ENCODE results near the gene KIAA1614.

- TF ChIP-seq CTCF (IDR thresholded peaks at IDR 0.05 in 2 of 3, conservative IDR thresholded peaks at IDR 0.05 in 1 of 3; ENCODE audit: control insufficient read depth in 2 of 3, extremely low read depth in 1 of 3, insufficient read depth in 1 of 3, low read depth in 3 of 3, low read length in 3 of 3) (no peak), NBN (IDR thresholded peaks at IDR 0.05) (no peak), SIN3A (IDR thresholded peaks at IDR 0.05; ENCODE audit: low read depth, low read length) (no peak), CEBPB (IDR thresholded peaks at IDR 0.05; ENCODE audit: borderline replicate concordance in 1 of 2, low read depth in 2 of 2, low read length in 2 of 2) (no peak), ZNF274 (IDR thresholded peaks at IDR 0.05; ENCODE audit: insufficient read depth, insufficient read length) (no peak), POLR2AphosphoS5 (IDR thresholded peaks at IDR 0.05; ENCODE audit: low read length) (no peak)
Measured at GRCh38 chr1:180976191-180976590, 63.5 kb downstream of the KIAA1614 start.

Measured in GM12878 (cell line).